NOMO-1 (cell line): Measurements from ENCODE around the gene LRRIQ1.
"Not testable (repeated sequence)": the region's sequence is repeated elsewhere in the genome, so short reads cannot be mapped to it uniquely, and the experiment has no call there.

Experiments used
- DNase-seq, 2 experiments: peaks; one replicate each; lab custom pipeline; 2025; ENCODE audit not compliant: unreplicated experiment in 2 of 2; lab: John Stamatoyannopoulos, UW

The LRRIQ1 gene

GRCh38 chr12:85036234-85036707 lies at the start of gene LRRIQ1, which contains the start of gene TSPAN19:
LRRIQ1 (plus strand) TSS chr12:85036351; CDS start chr12:85038177, 1,826 bp downstream.
TSPAN19 (minus strand) TSS chr12:85036277; CDS start chr12:85029946, 6,331 bp downstream.
- no peak for DNase-seq

- DNase-seq, result no peak
Observed at GRCh38 chr12:84986586-84986985, 49.6 kb upstream of the LRRIQ1 start.

GRCh38 chr12:84994426-84994825 lies 41.7 kb upstream of the LRRIQ1 start:
- no peak for DNase-seq

- no peak for DNase-seq
Observed at GRCh38 chr12:84995641-84996040, 40.5 kb upstream of the LRRIQ1 start.

GRCh38 chr12:84996759-84997158 lies 39.4 kb upstream of the LRRIQ1 start:
- no peak for DNase-seq

- DNase-seq, result no peak
Observed at GRCh38 chr12:84998341-84998740, 37.8 kb upstream of the LRRIQ1 start.

GRCh38 chr12:85000729-85001128 lies 35.4 kb upstream of the LRRIQ1 start:
- DNase-seq, result no peak

GRCh38 chr12:85002778-85003296 lies 33.3 kb upstream of the LRRIQ1 start:
- no peak for DNase-seq

GRCh38 chr12:85004204-85004603 lies 31.9 kb upstream of the LRRIQ1 start:
- no peak for DNase-seq

GRCh38 chr12:85005047-85005446 lies 31.1 kb upstream of the LRRIQ1 start:
- DNase-seq, result not testable (repeated sequence)

GRCh38 chr12:85005615-85006014 lies 30.5 kb upstream of the LRRIQ1 start:
- DNase-seq, result no peak

- no peak for DNase-seq
Observed at GRCh38 chr12:85006206-85006605, 29.9 kb upstream of the LRRIQ1 start.

- no peak for DNase-seq
Observed at GRCh38 chr12:85007836-85008235, 28.3 kb upstream of the LRRIQ1 start.

- DNase-seq, result no peak
Observed at GRCh38 chr12:85016413-85016812, 19.7 kb upstream of the LRRIQ1 start.

GRCh38 chr12:85017133-85017532 lies 19.0 kb upstream of the LRRIQ1 start:
- DNase-seq, result no peak

GRCh38 chr12:85017618-85018017 lies 18.5 kb upstream of the LRRIQ1 start:
- DNase-seq, result no peak

GRCh38 chr12:85018098-85018497 lies 18.1 kb upstream of the LRRIQ1 start:
- DNase-seq, result no peak

GRCh38 chr12:85029456-85029855 lies 6.7 kb upstream of the LRRIQ1 start:
- peak in 1 of 2 experiments; percentile 14 for DNase-seq

- DNase-seq, result no peak
Observed at GRCh38 chr12:85036733-85037132, 582 bp downstream of the LRRIQ1 start.

- DNase-seq, result no peak
Observed at GRCh38 chr12:85041395-85041794, 5.2 kb downstream of the LRRIQ1 start.

GRCh38 chr12:85043829-85044228 lies 7.7 kb downstream of the LRRIQ1 start:
- DNase-seq, result no peak

GRCh38 chr12:85057370-85057963 lies 21.3 kb downstream of the LRRIQ1 start:
- peak; percentile 17 to 29 for DNase-seq

- peak in 1 of 2 experiments; percentile 14 for DNase-seq
Observed at GRCh38 chr12:85058339-85058738, 22.2 kb downstream of the LRRIQ1 start.
